ENCODE data around the gene SLC1A1.

SLC1A1 gene

DNA sequence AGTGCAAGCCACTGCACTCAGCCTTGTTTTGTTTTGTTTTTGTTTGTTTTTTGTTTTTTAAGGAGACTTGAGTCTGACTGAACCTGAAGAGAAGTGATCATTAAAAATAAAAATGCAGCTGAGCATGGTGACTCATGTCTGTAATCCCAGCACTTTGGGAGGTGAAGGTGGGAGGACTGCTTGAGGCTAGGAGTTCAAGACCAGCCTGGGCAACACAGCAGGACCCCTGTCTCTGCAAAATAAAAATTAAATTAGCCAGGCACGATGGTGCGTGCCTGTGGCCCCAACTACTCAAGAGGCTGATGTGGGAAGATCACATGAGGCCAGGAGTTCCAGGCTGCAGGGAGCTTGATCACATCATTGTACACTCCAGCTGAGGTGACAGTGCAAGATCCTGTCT is 6.2 kb downstream of the SLC1A1 start:
- H3K9me3 ChIP-seq, result no peaks in the 10 kb centered on the region
- intact Hi-C loops (cut with DNase I; ENCODE audit: low total_unique reads), result no loop called here
- no peak for DNase-seq
- no peak overlapping the region for H3K27ac ChIP-seq
- no peaks in the 10 kb centered on the region for H3K27me3 ChIP-seq
- no peak overlapping the region for H3K4me3 ChIP-seq
- H3K4me1 ChIP-seq, result peaks cover 0 to 7% (median 3%) of the 10 kb centered on the region in 4 donors
- no peaks in the 10 kb centered on the region for H3K36me3 ChIP-seq
- TF ChIP-seq, protein P1, sequence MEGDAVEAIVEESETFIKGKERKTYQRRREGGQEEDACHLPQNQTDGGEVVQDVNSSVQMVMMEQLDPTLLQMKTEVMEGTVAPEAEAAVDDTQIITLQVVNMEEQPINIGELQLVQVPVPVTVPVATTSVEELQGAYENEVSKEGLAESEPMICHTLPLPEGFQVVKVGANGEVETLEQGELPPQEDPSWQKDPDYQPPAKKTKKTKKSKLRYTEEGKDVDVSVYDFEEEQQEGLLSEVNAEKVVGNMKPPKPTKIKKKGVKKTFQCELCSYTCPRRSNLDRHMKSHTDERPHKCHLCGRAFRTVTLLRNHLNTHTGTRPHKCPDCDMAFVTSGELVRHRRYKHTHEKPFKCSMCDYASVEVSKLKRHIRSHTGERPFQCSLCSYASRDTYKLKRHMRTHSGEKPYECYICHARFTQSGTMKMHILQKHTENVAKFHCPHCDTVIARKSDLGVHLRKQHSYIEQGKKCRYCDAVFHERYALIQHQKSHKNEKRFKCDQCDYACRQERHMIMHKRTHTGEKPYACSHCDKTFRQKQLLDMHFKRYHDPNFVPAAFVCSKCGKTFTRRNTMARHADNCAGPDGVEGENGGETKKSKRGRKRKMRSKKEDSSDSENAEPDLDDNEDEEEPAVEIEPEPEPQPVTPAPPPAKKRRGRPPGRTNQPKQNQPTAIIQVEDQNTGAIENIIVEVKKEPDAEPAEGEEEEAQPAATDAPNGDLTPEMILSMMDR (IDR thresholded peaks at IDR 0.05), result no peak

DNA sequence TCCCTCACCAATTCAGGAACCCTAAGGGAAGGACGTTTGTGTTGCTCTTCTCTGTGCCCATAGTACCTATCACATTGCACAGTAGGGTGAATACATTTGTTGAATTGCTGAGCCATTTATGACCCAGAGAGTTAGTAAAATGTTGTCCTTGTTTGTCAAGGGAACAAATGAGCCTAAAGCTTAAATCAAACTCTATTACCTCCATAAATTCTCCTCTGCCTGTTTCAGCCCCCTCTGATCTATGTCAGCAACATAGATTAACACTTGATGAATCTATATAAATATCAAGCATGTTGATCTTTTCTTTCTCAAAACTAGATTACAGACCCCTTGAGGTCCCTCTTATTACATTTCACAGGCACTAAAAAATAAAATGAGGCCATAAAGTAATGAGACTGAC is 7.1 kb downstream of the SLC1A1 start:
- TF ChIP-seq, protein P1 (IDR thresholded peaks at IDR 0.05), result no peak
- no peak overlapping the region for H3K27ac ChIP-seq
- peaks cover 0 to 3% (median 0%) of the 10 kb centered on the region in 4 donors for H3K4me1 ChIP-seq
- no peaks in the 10 kb centered on the region for H3K27me3 ChIP-seq
- no peak overlapping the region for H3K4me3 ChIP-seq
- no peaks in the 10 kb centered on the region for H3K36me3 ChIP-seq
- DNase-seq, result no peak
- intact Hi-C loops (cut with DNase I; ENCODE audit: low total_unique reads), result no loop called here
- no peaks in the 10 kb centered on the region for H3K9me3 ChIP-seq

DNA sequence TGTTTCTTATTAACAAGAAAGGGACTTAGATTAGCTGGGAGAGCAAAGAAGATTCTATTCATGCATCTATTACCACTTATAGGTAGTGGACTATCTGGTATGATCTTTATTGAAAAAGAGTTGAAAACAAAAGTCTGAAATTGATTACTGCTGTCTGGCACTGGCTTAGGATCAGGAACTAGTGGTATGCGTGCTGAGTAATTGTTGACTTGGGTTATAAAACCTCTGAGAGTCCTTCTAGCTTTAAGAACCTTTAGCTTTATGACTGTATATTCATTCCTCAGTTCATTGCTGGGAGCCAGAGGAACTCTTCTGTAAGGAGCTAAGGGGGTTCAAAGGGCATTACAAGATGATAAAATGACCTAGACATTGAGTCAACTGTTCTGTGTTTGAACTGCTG is 7.6 kb downstream of the SLC1A1 start:
- Histone ChIP-seq H3K27me3 (no peaks in the 10 kb centered on the region), H3K27ac (no peak overlapping the region), H3K4me1 (peaks cover 0 to 3% (median 0%) of the 10 kb centered on the region in 4 donors), H3K4me3 (no peak overlapping the region), H3K9me3 (no peaks in the 10 kb centered on the region), H3K36me3 (no peaks in the 10 kb centered on the region)
- TF ChIP-seq, protein P1 (IDR thresholded peaks at IDR 0.05), result no peak
- intact Hi-C loops (cut with DNase I; ENCODE audit: low total_unique reads), result no loop called here
- DNase-seq, result no peak

DNA sequence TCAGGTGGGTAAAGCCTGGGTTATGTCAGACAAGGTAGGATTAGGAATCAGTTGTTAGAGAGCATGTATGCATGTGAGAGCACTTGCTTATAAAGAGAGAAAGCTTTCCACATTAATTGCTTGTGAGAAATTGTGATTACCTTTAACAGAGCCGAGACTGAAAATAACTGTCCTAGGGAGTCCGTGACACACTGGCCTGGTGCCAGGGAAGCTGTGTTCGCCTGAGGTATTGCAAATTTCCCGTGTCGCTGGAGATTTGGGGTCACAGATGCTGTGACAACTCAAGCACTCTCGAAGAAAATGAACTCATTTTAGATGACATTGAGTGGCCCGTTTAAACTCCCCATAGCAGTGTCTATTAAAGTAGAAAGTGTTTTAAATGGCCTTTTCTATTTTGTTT is 9.6 kb downstream of the SLC1A1 start:
- Histone ChIP-seq H3K36me3 (no peaks in the 10 kb centered on the region), H3K9me3 (no peaks in the 10 kb centered on the region), H3K4me1 (peaks cover 0 to 3% (median 0%) of the 10 kb centered on the region in 4 donors), H3K4me3 (no peak overlapping the region), H3K27me3 (no peaks in the 10 kb centered on the region), H3K27ac (no peak overlapping the region)
- intact Hi-C loops (cut with DNase I; ENCODE audit: low total_unique reads), result no loop called here
- TF ChIP-seq, protein P1 (IDR thresholded peaks at IDR 0.05), result no peak
- DNase-seq, result no peak

DNA sequence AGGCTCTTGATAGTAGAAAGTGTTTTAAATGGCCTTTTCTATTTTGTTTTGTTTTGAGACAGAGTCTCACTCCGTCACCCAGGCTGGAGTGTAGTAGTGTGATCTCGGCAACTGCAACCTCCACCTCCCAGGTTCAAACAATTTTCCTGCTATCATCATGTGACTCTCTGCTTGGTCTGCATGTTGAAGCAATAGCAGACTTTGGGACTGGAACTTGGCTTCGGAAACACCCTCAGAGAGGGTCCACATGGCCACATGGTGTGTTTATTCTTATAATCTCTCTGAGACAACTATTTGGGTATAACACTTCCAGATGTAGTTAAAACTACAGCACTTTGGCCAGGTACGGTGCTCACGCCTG is 10.9 kb downstream of the SLC1A1 start:
- Histone ChIP-seq H3K4me1 (peaks cover 0 to 3% (median 0%) of the 10 kb centered on the region in 4 donors), H3K27ac (no peak overlapping the region), H3K27me3 (no peaks in the 10 kb centered on the region), H3K9me3 (no peaks in the 10 kb centered on the region), H3K4me3 (no peak overlapping the region), H3K36me3 (no peaks in the 10 kb centered on the region)
- no peak for DNase-seq
- TF ChIP-seq, protein P1 (IDR thresholded peaks at IDR 0.05), result no peak
- intact Hi-C loops (cut with DNase I; ENCODE audit: low total_unique reads), result no loop called here

DNA sequence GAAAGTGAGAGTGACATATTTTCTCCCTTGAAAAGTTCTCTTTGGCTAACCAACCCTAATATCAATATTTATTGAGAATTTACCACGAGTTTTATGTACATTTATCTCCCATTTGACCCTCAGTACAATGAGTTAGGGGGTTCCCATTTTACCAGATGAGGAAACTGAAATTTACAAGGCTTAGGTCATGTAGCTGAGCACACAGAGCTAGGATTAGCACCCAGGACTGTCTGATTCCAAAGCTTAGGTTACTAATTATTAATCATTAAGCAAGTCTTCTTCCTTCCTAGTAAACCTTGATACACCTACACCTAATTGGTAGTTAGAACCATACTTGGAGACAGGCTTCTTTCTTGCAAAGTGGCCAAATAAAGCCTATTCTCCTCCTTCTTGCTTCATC is 12.2 kb downstream of the SLC1A1 start:
- intact Hi-C loops (cut with DNase I; ENCODE audit: low total_unique reads), result no loop called here
- no peak for DNase-seq
- Histone ChIP-seq H3K9me3 (no peaks in the 10 kb centered on the region), H3K27me3 (no peaks in the 10 kb centered on the region), H3K4me3 (no peak overlapping the region), H3K4me1 (peaks cover 0 to 3% (median 0%) of the 10 kb centered on the region in 4 donors), H3K36me3 (no peaks in the 10 kb centered on the region), H3K27ac (no peak overlapping the region)
- TF ChIP-seq, protein P1 (IDR thresholded peaks at IDR 0.05), result no peak
